DOHH2 (cell line): ENCODE data around the gene HES7.
"Not testable (repeated sequence)": the region's sequence is repeated elsewhere in the genome, so short reads cannot be mapped to it uniquely, and the experiment has no call there.

ENCODE experiments used
- H3F3A ChIP-seq: fragments of 200-600 bp; sonication (generic), shearing (Covaris generic); 2 replicates; pipeline ENCODE4 v1.6.0; 2016; ENCODE audit warnings: antibody characterized with exemption, mild to moderate bottlenecking; ENCODE audit not compliant: control insufficient read depth, insufficient read depth
- H3K27ac ChIP-seq: fragments of 200-600 bp; sonication (generic); 2 replicates; pipeline ENCODE4 v1.5.1; 2014; ENCODE audit warnings: low read depth, mild to moderate bottlenecking, low read length, moderate library complexity
- H3K27me3 ChIP-seq: fragments of 200-600 bp; sonication (generic); 2 replicates; pipeline ENCODE4 v1.6.1; 2014; ENCODE audit warnings: mild to moderate bottlenecking, low read length, mixed read lengths; ENCODE audit not compliant: control insufficient read depth
- H3K36me3 ChIP-seq: fragments of 200-600 bp; sonication (generic); 2 replicates; pipeline ENCODE4 v1.6.1; 2014; ENCODE audit warnings: mild to moderate bottlenecking, low read length, moderate library complexity, mixed read lengths; ENCODE audit not compliant: control insufficient read depth
- H3K4me1 ChIP-seq: fragments of 200-600 bp; sonication (generic); 2 replicates; pipeline ENCODE4 v1.6.1; 2014; ENCODE audit warnings: mild to moderate bottlenecking, low read length, mixed read lengths; ENCODE audit not compliant: control insufficient read depth
- H3K4me2 ChIP-seq: fragments of 200-600 bp; sonication (generic); 2 replicates; pipeline ENCODE4 v1.6.0; 2014; ENCODE audit warnings: mild to moderate bottlenecking, low read length, moderate library complexity
- H3K4me3 ChIP-seq: fragments of 200-600 bp; sonication (generic); 2 replicates; pipeline ENCODE4 v1.5.1; 2014; ENCODE audit warnings: mild to moderate bottlenecking, low read length, mixed read lengths
- H3K79me2 ChIP-seq: fragments of 200-600 bp; sonication (generic); 2 replicates; pipeline ENCODE4 v1.6.1; 2014; ENCODE audit warnings: mild to moderate bottlenecking, low read length, mixed read lengths; ENCODE audit not compliant: control insufficient read depth
- H3K9me2 ChIP-seq: fragments of 200-600 bp; sonication (generic); replicated peaks from 2 replicates; pipeline ENCODE4 v1.6.1; 2014; ENCODE audit warnings: mild to moderate bottlenecking, low read length, mixed read lengths; ENCODE audit not compliant: control insufficient read depth
- H3K9me3 ChIP-seq: fragments of 200-600 bp; sonication (generic); 2 replicates; pipeline ENCODE4 v1.6.1; 2014; ENCODE audit warnings: antibody characterized with exemption, low read length, mixed read lengths; ENCODE audit not compliant: control insufficient read depth, insufficient read depth
- H4K20me1 ChIP-seq: fragments of 200-600 bp; sonication (generic); 2 replicates; pipeline ENCODE4 v1.6.0; 2014; ENCODE audit warnings: low read depth, mild to moderate bottlenecking, antibody characterized with exemption, low read length, moderate library complexity; ENCODE audit not compliant: control insufficient read depth, insufficient read depth
- CTCF ChIP-seq: fragments of 200-600 bp; sonication (generic); IDR thresholded peaks from one replicate; pipeline ENCODE4 v1.5.1; 2014; ENCODE audit warnings: antibody characterized with exemption, mild to moderate bottlenecking, low read depth, low read length; ENCODE audit not compliant: poor library complexity, severe bottlenecking
- EZH2phosphoT487 ChIP-seq: fragments of 200-600 bp; sonication (generic); IDR thresholded peaks from 2 replicates; pipeline ENCODE4 v1.6.1; 2017; ENCODE audit warnings: borderline replicate concordance, mild to moderate bottlenecking, antibody characterized with exemption, low read length, moderate library complexity, mixed read lengths

The HES7 gene

GRCh38 chr17:8079291-8080207, 44.4 kb downstream of the HES7 start:
- H4K20me1 ChIP-seq: no peaks in the 10 kb centered on the region
- peak overlapping the region; percentile 79 for H3K4me3 ChIP-seq
- H3K9me2 ChIP-seq: no peaks in the 10 kb centered on the region
- peaks cover 15% of the 10 kb centered on the region for H3K27me3 ChIP-seq
- H3K79me2 ChIP-seq: no peaks in the 10 kb centered on the region
- peak overlapping the region; percentile 91 for H3K4me2 ChIP-seq
- peaks cover 13% of the 10 kb centered on the region for H3K4me1 ChIP-seq
- no peaks in the 10 kb centered on the region for H3K9me3 ChIP-seq
- H3K27ac ChIP-seq: no peak overlapping the region
- TF ChIP-seq CTCF: peak; percentile 74
- no peak for TF ChIP-seq EZH2phosphoT487
- H3K36me3 ChIP-seq: no peaks in the 10 kb centered on the region
- no peaks in the 10 kb centered on the region for H3F3A ChIP-seq

GRCh38 chr17:8077939-8078338, 46.0 kb downstream of the HES7 start:
- not testable (repeated sequence) for H3K27ac ChIP-seq, H3K9me2 ChIP-seq, H3K4me3 ChIP-seq, H3K79me2 ChIP-seq, H3K4me2 ChIP-seq, H3F3A ChIP-seq, H3K36me3 ChIP-seq, H4K20me1 ChIP-seq, H3K9me3 ChIP-seq
- Histone ChIP-seq H3K4me1 (peaks cover 19% of the 10 kb centered on the region), H3K27me3 (peaks cover 28% of the 10 kb centered on the region)

- Histone ChIP-seq H3K4me1 (peaks cover 19% of the 10 kb centered on the region), H4K20me1 (no peaks in the 10 kb centered on the region), H3K27me3 (peaks cover 37% of the 10 kb centered on the region), H3K9me3 (no peaks in the 10 kb centered on the region), H3K36me3 (no peaks in the 10 kb centered on the region), H3K4me3 (no peak overlapping the region), H3K4me2 (no peak overlapping the region), H3K27ac (no peak overlapping the region), H3K79me2 (no peaks in the 10 kb centered on the region), H3F3A (no peaks in the 10 kb centered on the region), H3K9me2 (no peaks in the 10 kb centered on the region)
- TF ChIP-seq EZH2phosphoT487 (no peak), CTCF (no peak)
Observed at GRCh38 chr17:8076502-8077266, 47.2 kb downstream of the HES7 start.
